Left lobe of liver (tissue), 2 donors: Measurements from ENCODE around the gene VPS33B. TPM values are rescaled to one million over a fixed set of nuclear protein-coding genes. Genes with fewer than 3 reads are reported as not detected.
A peak's percentile ranks its signal among the peaks of the same experiment; 100 is the strongest.
"Not testable (repeated sequence)": the region's sequence is repeated elsewhere in the genome, so short reads cannot be mapped to it uniquely, and the experiment has no call there.

ENCODE experiments used
- ATAC-seq: fragments of 200-7000 bp; cut with Tn5 transposase; one replicate; pipeline ENCODE4 v1.9.1; 2020; ENCODE audit warnings: mild to moderate bottlenecking, moderate library complexity
- DNase-seq: peaks from one replicate; pipeline ENCODE4 v3.0.0-alpha.2; 2020; ENCODE audit warnings: low spot score
- total RNA-seq: library from RNA; stranded (reverse); gene quantifications from one replicate; pipeline ENCODE4 v1.2.1, GENCODE V29; 2021
- donor health status: DM: no; HTN: no; CAD: no; lungs with moderate emphysema.
- donor health status: DM: no; HTN: yes; CAD: no.

The VPS33B gene
- total RNA-seq, 1 donor from 2014 or later = 4.5 TPM

- peak; percentile 99 for ATAC-seq
- peak; percentile 88 for DNase-seq
These were observed 10.8 kb upstream of the VPS33B start for GRCh38 chr15:91032919-91033803.

GRCh38 chr15:91031796-91032195 is 9.4 kb upstream of the VPS33B start:
- ATAC-seq (no peak), DNase-seq (no peak)

- DNase-seq (no peak), ATAC-seq (no peak)
These were observed 5.3 kb upstream of the VPS33B start for GRCh38 chr15:91027677-91028076.

- DNase-seq (no peak), ATAC-seq (no peak)
These were observed 1.3 kb upstream of the VPS33B start for GRCh38 chr15:91023720-91024119.

GRCh38 chr15:91022832-91023129 is 387 bp upstream of the VPS33B start:
- no peak for DNase-seq
- ATAC-seq = no peak

- ATAC-seq (no peak), DNase-seq (no peak)
These were observed 799 bp downstream of the VPS33B start for GRCh38 chr15:91021516-91022074.

DNA sequence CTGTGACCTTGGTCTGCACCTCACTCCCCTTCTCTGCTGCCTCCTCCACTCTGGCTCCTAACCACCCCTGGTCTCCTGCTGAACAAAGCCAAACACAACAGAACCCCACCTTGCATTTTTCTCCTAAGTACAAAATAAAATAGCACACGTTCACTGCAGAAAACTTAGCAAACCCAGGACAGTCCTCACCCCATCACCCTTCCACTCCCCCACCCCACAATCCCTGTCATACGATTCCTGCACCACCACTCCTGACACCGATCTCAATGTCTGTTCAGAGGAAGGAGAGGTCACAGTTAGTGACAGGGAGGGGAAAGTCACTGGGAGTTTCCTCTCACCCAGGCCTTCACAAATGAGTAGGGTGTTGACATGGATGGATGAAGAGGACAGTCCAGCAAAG is 4.2 kb downstream of the VPS33B start:
- no peak for DNase-seq
- ATAC-seq = no peak

- ATAC-seq (no peak), DNase-seq (no peak)
These were observed 4.7 kb downstream of the VPS33B start for GRCh38 chr15:91017716-91018115.

- DNase-seq, ATAC-seq: not testable (repeated sequence)
These were observed 8.7 kb downstream of the VPS33B start for GRCh38 chr15:91013701-91014100.

- DNase-seq (no peak), ATAC-seq (no peak)
These were observed 15.1 kb downstream of the VPS33B start for GRCh38 chr15:91007266-91007665.

- ATAC-seq (no peak), DNase-seq (no peak)
These were observed 21.2 kb downstream of the VPS33B start for GRCh38 chr15:91001209-91001608.

GRCh38 chr15:90998737-90999136 is 23.7 kb downstream of the VPS33B start:
- DNase-seq (no peak), ATAC-seq (no peak)

- peak; percentile 98 for DNase-seq
These were observed 27.7 kb downstream of the VPS33B start, which contains the start of gene PRC1 for GRCh38 chr15:90994417-90995311. TSS of gene PRC1 (minus strand) at chr15:90994535. CDS start at chr15:90994417, 118 bp downstream.

DNA sequence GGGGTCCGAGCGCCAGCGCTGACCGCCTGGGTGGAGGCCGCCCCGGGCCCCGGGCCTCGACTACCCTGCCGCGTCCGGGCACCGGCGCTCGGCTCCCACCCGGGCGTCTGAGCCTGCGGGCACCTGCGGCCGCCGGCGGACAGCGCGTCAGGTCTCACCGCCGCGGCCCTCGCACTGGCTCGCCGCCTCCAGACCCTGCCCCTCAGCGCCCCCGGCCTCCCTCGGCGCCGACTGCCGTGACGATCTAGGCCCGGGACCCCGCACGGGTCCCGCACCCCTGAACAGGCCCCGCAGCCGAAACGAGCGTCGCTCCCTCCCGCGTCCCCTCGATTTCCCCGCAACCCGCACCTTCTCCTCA is 28.4 kb downstream of the VPS33B start:
- peak; percentile 38 for ATAC-seq
- DNase-seq = no peak

More at GRCh38 chr15:90994417-90995311, 27.7 kb downstream of the VPS33B start, which contains the start of gene PRC1:
- peak; percentile 99 for ATAC-seq

GRCh38 chr15:90991587-90992285 is 30.7 kb downstream of the VPS33B start:
- DNase-seq (no peak), ATAC-seq (no peak)

GRCh38 chr15:90990446-90990845 is 31.9 kb downstream of the VPS33B start:
- DNase-seq = no peak
- ATAC-seq = no peak

- DNase-seq = no peak
- ATAC-seq = no peak
These were observed 33.2 kb downstream of the VPS33B start for GRCh38 chr15:90989040-90989768.

- no peak for ATAC-seq
- no peak for DNase-seq
These were observed 34.1 kb downstream of the VPS33B start for GRCh38 chr15:90988296-90988695.

DNA sequence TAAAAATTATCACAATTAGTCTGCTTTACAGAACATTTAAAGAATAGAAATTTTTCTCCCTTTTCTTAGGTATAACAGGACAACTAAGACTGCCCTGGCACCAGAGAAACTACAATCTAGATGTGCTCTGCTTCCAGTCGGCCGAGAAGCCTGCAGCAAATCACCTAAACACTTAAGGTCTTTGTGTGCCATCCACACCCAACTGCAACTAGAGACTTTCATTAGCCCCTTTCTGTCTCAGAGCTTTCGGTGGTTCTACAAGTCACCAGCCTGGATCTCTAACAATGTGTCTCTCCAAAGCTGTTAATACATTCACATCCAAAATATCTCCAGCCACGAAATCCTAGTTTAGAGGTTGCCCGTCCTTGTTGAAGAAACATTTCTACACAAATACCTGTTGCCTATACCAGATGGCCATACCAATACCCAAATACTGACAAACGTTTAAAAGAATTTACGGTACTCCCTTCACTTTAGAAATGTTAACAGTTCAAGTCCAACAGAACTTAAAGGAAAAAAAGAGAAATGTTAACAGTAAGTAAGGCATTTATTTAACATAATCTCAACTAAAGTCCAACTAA is 34.7 kb downstream of the VPS33B start:
- DNase-seq (no peak), ATAC-seq (no peak)
